ENCODE results near the gene ULK4.

ULK4 gene

DNA sequence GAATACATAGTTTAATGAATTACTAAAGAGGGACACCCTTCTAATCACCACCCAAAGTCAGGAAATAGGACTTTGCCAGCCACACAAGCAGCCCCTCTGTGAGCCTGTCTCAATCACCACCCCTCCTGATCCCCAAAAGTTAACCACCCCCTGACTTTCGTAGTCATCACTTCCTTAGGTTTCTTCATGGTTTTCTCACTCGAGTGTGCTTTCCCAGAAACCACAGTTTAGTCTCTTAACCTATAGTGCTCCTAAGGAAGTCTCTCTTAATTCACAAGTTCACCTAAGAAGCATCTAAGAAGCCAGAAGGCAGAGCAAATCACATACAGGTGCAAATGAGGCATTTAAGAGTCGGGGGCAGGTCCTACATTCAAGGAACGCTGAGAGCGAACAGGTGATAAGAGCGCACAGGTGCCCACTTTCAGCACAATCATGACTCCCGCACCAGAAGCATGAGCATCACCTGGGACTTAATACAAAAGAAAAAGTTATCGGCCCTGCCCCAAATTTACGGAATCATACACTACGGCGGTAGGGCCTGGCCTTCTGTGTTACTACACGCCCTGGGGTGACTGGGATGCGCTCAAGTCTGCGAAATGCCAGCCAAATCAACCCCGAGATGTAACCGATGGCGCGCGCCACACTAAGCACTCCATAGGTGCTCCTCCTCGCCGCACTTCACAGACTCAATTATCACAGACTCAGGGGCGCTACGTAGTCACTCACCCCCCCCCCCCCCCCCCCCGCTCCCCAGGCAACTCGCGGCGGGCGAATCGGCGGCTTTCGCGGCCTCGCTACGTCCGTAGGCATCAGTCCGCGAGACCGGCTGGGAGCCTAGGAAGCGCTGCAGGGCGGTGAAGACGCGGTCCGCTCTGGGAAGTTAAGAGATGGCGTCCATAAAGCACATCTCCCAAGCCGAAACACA is 815 bp downstream of the ULK4 start:
- in situ Hi-C loops (cut with HindIII; ENCODE audit: low sequenced_read_pairs) = no loop called here

DNA sequence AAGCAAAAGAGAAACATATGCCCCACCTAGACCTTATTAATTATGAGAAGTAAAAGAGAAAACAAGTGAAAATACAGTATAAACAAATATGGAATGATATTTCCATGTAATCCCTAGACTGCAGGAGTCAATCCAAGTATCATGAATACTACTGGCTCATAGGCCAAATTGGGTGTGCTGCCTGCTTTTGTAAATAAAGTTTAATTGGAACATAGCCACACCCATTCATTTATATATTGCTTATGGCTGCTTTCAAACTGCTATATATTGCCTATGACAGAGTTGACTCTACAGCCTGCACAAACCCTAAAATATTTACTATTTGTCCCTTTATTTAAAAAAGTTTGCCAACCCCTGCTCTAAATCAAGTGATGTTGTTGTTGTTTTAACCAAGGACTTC is 5.3 kb downstream of the ULK4 start:
- in situ Hi-C loops (cut with HindIII; ENCODE audit: low sequenced_read_pairs) = no loop called here

- in situ Hi-C loops (cut with HindIII; ENCODE audit: low sequenced_read_pairs) = no loop called here
Measured at GRCh38 chr3:41955192-41955591, 6.7 kb downstream of the ULK4 start.

DNA sequence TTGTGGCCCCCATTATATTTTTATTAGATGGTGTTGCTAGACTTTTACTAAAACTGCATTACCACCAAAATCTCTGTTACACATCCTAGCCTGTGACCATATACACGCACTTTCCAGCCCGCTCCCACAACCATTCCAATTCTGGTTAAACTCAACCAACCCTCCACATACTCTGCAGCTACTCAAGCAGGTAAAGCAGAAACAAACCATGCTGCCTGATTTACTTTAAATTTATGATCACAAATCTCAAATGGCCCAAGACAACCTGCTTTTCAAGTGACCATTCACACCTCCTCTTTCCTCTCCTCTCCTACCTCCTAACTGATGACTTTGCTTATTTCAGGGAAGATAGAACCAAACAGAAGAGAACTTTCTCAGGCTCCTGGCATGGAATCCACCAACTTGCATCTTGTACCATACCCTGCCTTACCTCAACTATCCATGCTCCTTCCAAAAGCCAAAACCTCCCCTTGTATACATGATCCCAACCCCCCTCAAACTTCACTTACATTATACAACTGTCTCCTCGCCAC is 18.5 kb downstream of the ULK4 start:
- in situ Hi-C loops (cut with HindIII; ENCODE audit: low sequenced_read_pairs) = no loop called here

GRCh38 chr3:41940393-41940792 is 21.5 kb downstream of the ULK4 start:
- in situ Hi-C loops (cut with HindIII; ENCODE audit: low sequenced_read_pairs) = no loop called here

GRCh38 chr3:41936384-41936783 is 25.5 kb downstream of the ULK4 start:
- in situ Hi-C loops (cut with HindIII; ENCODE audit: low sequenced_read_pairs) = no loop called here

GRCh38 chr3:41933154-41933676 is 28.7 kb downstream of the ULK4 start:
- in situ Hi-C loops (cut with HindIII; ENCODE audit: low sequenced_read_pairs) = no loop called here

GRCh38 chr3:41932464-41932863 is 29.4 kb downstream of the ULK4 start:
- in situ Hi-C loops (cut with HindIII; ENCODE audit: low sequenced_read_pairs) = no loop called here

DNA sequence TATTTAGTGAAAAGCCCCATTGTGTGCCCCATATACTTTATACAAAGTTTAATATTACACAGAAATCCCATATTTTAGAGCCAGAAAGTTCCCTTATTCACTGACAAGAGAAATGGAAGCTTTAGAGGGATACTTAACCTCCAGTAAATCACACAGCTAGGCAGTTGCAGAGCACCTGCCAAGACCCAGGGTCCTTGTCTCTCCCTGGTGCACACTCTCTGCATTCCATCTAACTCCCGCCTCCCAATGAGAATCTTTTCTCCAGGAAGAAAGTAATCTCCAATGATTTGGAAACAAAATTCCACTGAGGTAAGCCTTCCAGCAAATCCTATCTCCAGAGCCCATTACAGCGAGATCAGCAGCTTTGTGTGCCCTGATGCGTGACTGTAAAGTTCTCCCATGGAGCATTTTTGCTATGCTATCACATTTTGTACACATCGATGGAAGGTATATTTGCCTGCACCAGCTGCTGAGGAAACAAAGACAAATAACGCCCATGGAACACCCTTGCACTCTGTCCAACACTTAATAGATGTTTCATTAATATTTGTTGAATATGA is 41.4 kb downstream of the ULK4 start:
- in situ Hi-C loops (cut with HindIII; ENCODE audit: low sequenced_read_pairs) = no loop called here

GRCh38 chr3:41915353-41915752 is 46.5 kb downstream of the ULK4 start:
- in situ Hi-C loops (cut with HindIII; ENCODE audit: low sequenced_read_pairs) = no loop called here

DNA sequence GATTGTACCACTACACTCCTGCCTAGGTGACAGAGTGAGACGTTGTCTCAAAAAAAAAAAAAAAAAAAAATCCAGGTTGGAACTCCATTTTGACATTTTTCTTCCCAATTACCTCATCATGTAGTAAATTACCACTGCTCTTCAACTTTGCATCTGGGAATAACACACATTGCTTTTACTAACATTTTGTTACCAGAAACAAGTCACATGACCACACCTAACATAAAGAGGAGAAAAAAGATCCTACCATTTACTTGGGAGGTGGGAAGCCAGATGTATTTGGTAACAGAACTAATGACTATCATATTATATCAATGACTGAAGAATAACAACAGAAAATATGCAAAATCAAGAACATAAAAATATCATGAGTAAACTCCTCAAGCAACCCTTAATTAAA is 49.6 kb downstream of the ULK4 start:
- in situ Hi-C loops (cut with HindIII; ENCODE audit: low sequenced_read_pairs) = no loop called here

DNA sequence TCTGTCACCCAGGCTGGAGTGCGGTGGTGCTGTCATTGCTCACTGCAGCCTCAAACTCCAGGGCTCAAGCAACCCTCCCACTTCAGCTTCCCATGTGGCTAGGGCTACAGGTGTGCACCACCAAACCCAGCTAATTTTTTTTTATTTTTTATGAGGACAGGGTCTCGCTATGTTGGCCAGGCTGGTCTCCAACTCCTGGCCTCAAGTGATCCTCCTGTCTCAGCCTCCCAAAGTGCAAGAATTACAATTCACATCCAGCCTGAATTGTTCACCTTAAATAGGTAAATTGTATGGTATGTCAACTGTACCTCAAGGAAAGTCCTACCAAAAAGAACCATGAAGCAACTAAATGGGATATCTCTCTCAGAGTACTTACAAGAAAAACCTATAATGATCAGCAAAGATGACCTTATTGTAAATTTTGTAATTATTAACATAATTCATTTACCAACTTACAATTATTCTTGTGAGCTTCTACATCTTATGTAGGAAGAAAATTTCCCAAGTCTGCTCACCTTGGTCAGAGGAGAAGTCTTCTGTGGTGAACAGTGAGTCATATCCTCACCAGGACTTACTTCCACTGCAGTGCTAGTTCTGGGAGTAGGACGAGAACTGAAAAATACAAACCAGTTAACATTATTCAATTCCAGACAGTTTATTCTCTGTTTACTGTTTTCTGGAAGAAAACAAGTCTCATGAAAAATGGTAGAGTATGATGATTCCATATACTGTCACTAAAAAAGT is 54.4 kb downstream of the ULK4 start:
- in situ Hi-C loops (cut with HindIII; ENCODE audit: low sequenced_read_pairs) = no loop called here

DNA sequence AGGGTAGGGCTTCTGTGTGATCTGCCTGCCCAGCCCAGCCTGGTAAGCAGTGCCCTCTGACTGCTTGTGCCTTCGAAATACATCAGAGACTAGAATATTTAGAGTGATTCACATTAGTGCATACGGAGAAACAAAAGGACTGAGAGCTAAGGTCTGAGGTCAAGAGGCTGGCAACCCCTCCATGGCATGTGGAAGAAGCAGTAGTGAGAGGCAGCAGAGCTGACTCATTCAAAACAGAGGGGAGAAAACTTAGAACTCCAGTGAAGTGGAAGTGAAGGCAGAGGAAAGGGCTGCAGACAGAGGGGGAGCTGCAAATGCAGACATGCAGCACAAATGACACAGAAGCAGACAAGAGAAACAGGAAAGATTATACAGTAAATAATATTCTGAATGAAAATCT is 61.6 kb downstream of the ULK4 start:
- in situ Hi-C loops (cut with HindIII; ENCODE audit: low sequenced_read_pairs) = no loop called here

- in situ Hi-C loops (cut with HindIII; ENCODE audit: low sequenced_read_pairs) = loop anchor here (25.0 kb wide), 1 partner anchor 214 kb away; no protein-coding TSS in a partner anchor
Measured at GRCh38 chr3:41898631-41899030, 63.3 kb downstream of the ULK4 start.

DNA sequence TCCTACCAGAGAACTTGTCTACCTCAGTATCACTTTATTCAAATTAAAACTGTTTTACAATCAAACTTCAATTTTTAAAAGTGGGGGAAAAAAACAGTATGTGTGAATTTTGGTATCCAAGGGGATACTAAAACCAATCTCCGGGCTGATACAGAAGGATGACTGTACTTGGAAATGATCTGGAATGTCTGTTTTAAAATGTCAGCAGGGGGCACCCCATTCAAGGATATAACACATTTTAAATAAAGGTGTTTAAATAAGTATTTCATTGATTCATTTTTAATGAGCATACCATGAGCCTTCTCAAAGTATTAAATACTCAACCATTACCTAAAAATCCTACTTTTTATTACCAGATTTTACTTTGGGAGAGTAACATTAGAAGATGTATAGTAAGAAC is 67.9 kb downstream of the ULK4 start:
- in situ Hi-C loops (cut with HindIII; ENCODE audit: low sequenced_read_pairs) = loop anchor here (25.0 kb wide), 1 partner anchor 218 kb away; no protein-coding TSS in a partner anchor

DNA sequence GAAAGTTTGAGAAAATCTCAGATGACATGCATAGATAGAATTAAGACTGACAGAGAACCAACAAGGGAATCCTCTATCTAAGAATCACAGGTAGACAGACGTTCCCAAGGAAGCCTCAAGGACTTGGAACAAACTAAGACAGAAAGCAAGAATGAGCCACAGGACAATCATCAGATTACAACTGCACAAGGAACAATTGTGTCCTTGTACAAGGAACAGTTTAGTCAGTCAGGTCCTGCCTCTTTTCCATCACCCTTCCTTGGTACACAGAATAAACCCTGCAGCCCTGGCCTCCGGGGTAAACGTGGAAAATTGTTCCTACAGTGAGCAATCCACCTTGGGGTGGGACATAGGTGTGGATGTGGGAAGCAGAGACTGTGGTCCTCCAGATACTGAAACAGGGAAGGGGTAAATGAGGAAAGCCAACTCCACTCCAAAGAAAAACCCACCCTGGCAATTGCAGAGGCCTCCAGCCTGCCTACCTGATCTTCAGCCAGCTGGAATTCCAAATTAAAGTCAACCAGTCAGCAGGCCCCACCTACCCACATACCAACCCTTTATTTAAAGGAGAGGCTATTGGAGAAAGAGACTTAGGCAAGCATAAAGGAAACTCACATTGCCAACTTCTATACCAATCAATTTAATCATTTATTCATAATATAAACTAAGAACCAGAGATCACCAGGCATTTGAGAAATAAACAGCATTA is 73.4 kb downstream of the ULK4 start:
- in situ Hi-C loops (cut with HindIII; ENCODE audit: low sequenced_read_pairs) = loop anchor here (25.0 kb wide), 1 partner anchor 224 kb away; no protein-coding TSS in a partner anchor

GRCh38 chr3:41882956-41883355 is 78.9 kb downstream of the ULK4 start:
- in situ Hi-C loops (cut with HindIII; ENCODE audit: low sequenced_read_pairs) = loop anchor here (25.0 kb wide), 1 partner anchor 229 kb away; no protein-coding TSS in a partner anchor

GRCh38 chr3:41881233-41881821 is 80.6 kb downstream of the ULK4 start:
- in situ Hi-C loops (cut with HindIII; ENCODE audit: low sequenced_read_pairs) = loop anchor here (25.0 kb wide), 1 partner anchor 231 kb away; no protein-coding TSS in a partner anchor

DNA sequence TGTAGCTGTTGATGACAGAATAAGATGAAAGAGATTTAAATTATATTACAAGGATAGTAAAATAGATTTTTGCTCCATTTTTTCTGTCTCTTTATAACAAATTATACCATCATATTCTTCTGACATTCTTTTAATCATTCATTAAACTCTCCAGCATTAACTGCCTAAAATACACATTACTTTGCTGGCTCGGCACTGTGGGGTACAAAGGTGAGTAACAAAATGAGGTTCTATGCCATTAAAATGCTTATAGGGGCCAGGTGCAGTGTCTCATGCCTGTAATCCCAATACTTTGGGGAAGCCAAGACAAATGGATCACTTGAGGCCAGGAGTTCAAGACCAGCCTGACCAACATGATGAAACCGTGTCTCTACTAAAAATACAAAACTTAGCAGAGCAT is 81.5 kb downstream of the ULK4 start:
- in situ Hi-C loops (cut with HindIII; ENCODE audit: low sequenced_read_pairs) = loop anchor here (25.0 kb wide), 1 partner anchor 232 kb away; no protein-coding TSS in a partner anchor

GRCh38 chr3:41877741-41878140 is 84.2 kb downstream of the ULK4 start:
- in situ Hi-C loops (cut with HindIII; ENCODE audit: low sequenced_read_pairs) = loop anchor here (25.0 kb wide), 1 partner anchor 235 kb away; no protein-coding TSS in a partner anchor

Measured in DLD1 (cell line).